K562 (cell line): Measurements from ENCODE around the gene SLFN14. TPM values are rescaled to one million over a fixed set of nuclear protein-coding genes. Genes with fewer than 3 reads are reported as not detected.
A peak's percentile ranks its signal among the peaks of the same experiment; 100 is the strongest.

Source experiments
- CEBPB ChIP-seq: fragments of 450-650 bp; IDR thresholded peaks from 2 replicates; pipeline ENCODE4 v1.6.1; 2016; ENCODE audit warnings: missing genetic modification characterization, missing compliant biosample characterization
- FIP1L1 ChIP-seq: fragments of 200-400 bp; formaldehyde crosslinking; IDR thresholded peaks from 2 replicates; pipeline ENCODE4 v1.6.1; 2018; ENCODE audit warnings: mild to moderate bottlenecking, low read depth, low read length; ENCODE audit not compliant: poor library complexity, severe bottlenecking
- HDAC1 ChIP-seq, 2 experiments: fragments of 450-650 bp; IDR thresholded peaks; 2 replicates each; pipeline ENCODE4 v1.6.1; 2016 to 2017; ENCODE audit warnings: inconsistent platforms in 1 of 2, mild to moderate bottlenecking in 1 of 2, moderate library complexity in 1 of 2
- KLF10 ChIP-seq: fragments of 250-450 bp; sonication (Bioruptor Pico); IDR thresholded peaks from 2 replicates; pipeline ENCODE4 v1.6.1; 2021; ENCODE audit warnings: matching md5 sums
- MYC ChIP-seq, 2 experiments: fragments of 250-450 bp in 1 of 2; sonication (Bioruptor Pico) in 1 of 2; IDR thresholded peaks; 2 replicates each; pipeline versions ENCODE4 v1.5.1 to v1.6.1; 2012 to 2021; ENCODE audit warnings: low read depth in 2 of 2, borderline replicate concordance in 1 of 2, improper control_type of control experiment in 1 of 2, low read length in 1 of 2, mild to moderate bottlenecking in 1 of 2, moderate library complexity in 1 of 2
- NFATC3 ChIP-seq: fragments of 450-650 bp; IDR thresholded peaks from 2 replicates; pipeline ENCODE4 v1.6.1; 2017; ENCODE audit warnings: mild to moderate bottlenecking
- NR1H2 ChIP-seq: sonication (generic); formaldehyde crosslinking; IDR thresholded peaks from 2 replicates; pipeline ENCODE4 v1.4.0; 2020; ENCODE audit warnings: mild to moderate bottlenecking, missing genetic modification reagents
- NR2F6 ChIP-seq: fragments of 450-650 bp; formaldehyde crosslinking; IDR thresholded peaks from 2 replicates; pipeline ENCODE4 v1.4.0; 2020; ENCODE audit warnings: mild to moderate bottlenecking
- RB1 ChIP-seq: fragments of 450-650 bp; IDR thresholded peaks from 2 replicates; pipeline ENCODE4 v1.6.1; 2017; ENCODE audit warnings: low read depth, mild to moderate bottlenecking
- SAP30 ChIP-seq: fragments of 200-600 bp; sonication (generic); IDR thresholded peaks from 2 replicates; pipeline ENCODE4 v1.6.1; 2012; ENCODE audit warnings: borderline replicate concordance, low read depth, mild to moderate bottlenecking, moderate library complexity, low read length, control low read depth, inconsistent platforms; ENCODE audit not compliant: insufficient read depth, poor library complexity, severe bottlenecking
- SIRT6 ChIP-seq: IDR thresholded peaks from one replicate; pipeline ENCODE4 v1.6.1; 2012; ENCODE audit warnings: low read depth, mild to moderate bottlenecking, control low read depth, inconsistent platforms, low read length, moderate library complexity
- SRSF3 ChIP-seq: fragments of 200-400 bp; formaldehyde crosslinking; IDR thresholded peaks from 2 replicates; pipeline ENCODE4 v1.6.1; 2016; ENCODE audit warnings: mild to moderate bottlenecking, low read length, moderate library complexity; ENCODE audit not compliant: insufficient read depth
- TRIM24 ChIP-seq, 2 experiments: fragments of 450-650 bp; IDR thresholded peaks; 2 replicates each; pipeline ENCODE4 v1.6.1; 2016
- ZEB2 ChIP-seq: fragments of 450-650 bp; IDR thresholded peaks from 2 replicates; pipeline ENCODE4 v1.6.1; 2016
- ZNF232 ChIP-seq: sonication (generic); formaldehyde crosslinking; IDR thresholded peaks from 2 replicates; pipeline ENCODE4 v1.8.0; 2022; ENCODE audit warnings: mild to moderate bottlenecking, missing genetic modification reagents
- ZNF431 ChIP-seq: sonication (generic); formaldehyde crosslinking; IDR thresholded peaks from 2 replicates; pipeline ENCODE4 v1.8.0; 2022; ENCODE audit warnings: mild to moderate bottlenecking, missing genetic modification reagents
- polyA plus RNA-seq, 8 experiments: library from polyadenylated mRNA; depleted of rRNA in 4 of 8; stranded (reverse) in 5 of 8; unstranded in 3 of 8; fragments of >200 nt; fragmentation: Nextera tagmentation in 2 of 8; fragmentation: Illumina TruSeq in 1 of 8; extraction: Ambion mirVana in 2 of 8; extraction: Trizol in 1 of 8; gene quantifications; 2 replicates each; pipeline versions ENCODE4 v1.2.1 to v1.2.3, GENCODE V29; 2011 to 2014; ENCODE audit warnings: inconsistent platforms in 1 of 8, missing spikeins in 1 of 8
- total RNA-seq, 7 experiments: library from RNA; depleted of rRNA in 6 of 7; stranded (reverse); fragments of >200 nt in 6 of 7; fragmentation: Illumina TruSeq in 2 of 7; extraction: Trizol in 2 of 7; gene quantifications; 2 replicates each; pipeline versions ENCODE4 v1.2.1 to v1.2.3, GENCODE V29; 2011 to 2021; ENCODE audit warnings: low replicate concordance in 1 of 7
- TF ChIP-seq, protein P1 (sequence below): sonication (generic); formaldehyde crosslinking; IDR thresholded peaks from 2 replicates; pipeline ENCODE4 v1.4.0; 2020; ENCODE audit warnings: mild to moderate bottlenecking, missing genetic modification reagents
- TF ChIP-seq, protein P2 (sequence below): sonication (generic); formaldehyde crosslinking; IDR thresholded peaks from 2 replicates; pipeline ENCODE4 v1.8.0; 2022; ENCODE audit warnings: mild to moderate bottlenecking, low read depth, missing genetic modification reagents
- TF ChIP-seq, protein P3 (sequence below), 2 experiments: fragments of 200-800 bp in 1 of 2; sonication (Bioruptor generic) in 1 of 2; sonication (generic) in 1 of 2; formaldehyde crosslinking in 1 of 2; IDR thresholded peaks in 1 of 2; conservative IDR thresholded peaks in 1 of 2; 2 replicates each; pipeline versions ENCODE4 v1.5.0 to v1.6.1; 2016 to 2020; ENCODE audit warnings: missing compliant biosample characterization in 1 of 2, missing genetic modification characterization in 1 of 2, missing genetic modification reagents in 1 of 2
- TF ChIP-seq, protein P4 (sequence below): IDR thresholded peaks from 2 replicates; pipeline ENCODE4 v1.6.1; 2012; ENCODE audit warnings: low read depth, low read length, improper control_type of control experiment, borderline replicate concordance

Gene SLFN14
- total and polyA plus RNA-seq, 9 of the 15 experiments (the other 6 are each of a cell fraction or from before 2014, with no cell fraction given): 1.3 to 4.3 (median 3.1) TPM

DNA sequence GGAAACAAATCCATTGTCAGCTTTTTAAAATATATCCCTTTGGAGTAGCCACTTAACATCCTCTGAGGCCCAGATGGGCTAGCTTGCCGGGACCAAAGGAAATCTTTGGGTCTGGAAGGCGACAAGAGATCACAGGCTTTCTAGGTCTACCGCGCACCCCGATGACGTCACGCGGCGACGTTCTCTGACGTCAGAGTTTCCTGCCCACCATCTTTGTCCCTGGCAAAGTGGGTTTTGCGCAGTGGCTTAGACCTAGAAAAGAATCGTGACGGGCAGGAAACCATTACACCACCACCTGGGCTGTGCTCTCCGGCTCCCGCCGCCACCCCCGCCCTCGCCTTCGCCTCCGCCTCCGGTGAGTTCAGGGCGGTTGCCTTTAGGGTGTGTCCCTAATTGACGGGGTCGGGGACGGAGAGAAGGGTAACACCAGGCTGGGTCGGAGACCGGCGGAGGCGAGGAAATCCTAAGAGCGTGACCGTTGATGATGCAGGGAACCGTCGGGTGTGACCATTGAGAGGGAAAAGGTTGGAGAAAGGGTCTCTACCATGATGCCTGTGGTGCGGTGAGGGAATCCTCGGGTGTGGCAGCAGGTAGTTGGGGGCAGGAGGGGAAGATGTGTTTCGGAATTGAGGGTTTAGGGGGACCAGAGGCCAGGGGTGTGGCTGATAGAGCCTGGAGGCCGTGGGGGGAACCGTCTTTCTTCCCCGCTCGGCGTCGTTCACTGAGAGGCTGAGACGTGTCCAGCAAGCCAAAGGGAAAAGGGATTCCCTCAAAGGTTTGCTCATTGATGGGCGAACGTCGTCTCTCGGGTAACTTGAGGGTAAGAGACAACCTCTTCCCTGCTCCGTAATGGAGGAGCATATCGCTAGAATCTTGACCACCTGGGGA is 26.7 kb upstream of the SLFN14 start, which contains the start of gene AP2B1 (continued):
- TF ChIP-seq SAP30 (peak; percentile 13), ZNF431 (0 out of 2 replicates have a peak, but pooled peaks have one; percentile 52), MYC (IDR thresholded peaks at IDR 0.05; ENCODE audit: low read depth, low read length) (peak; percentile 86), MYC (CRISPR knock-in tag; IDR thresholded peaks at IDR 0.05; ENCODE audit: borderline replicate concordance, low read depth) (0 out of 2 replicates have a peak, but pooled peaks have one; percentile 54), NR2F6 (CRISPR knock-in tag) (no peak), CEBPB (tag) (peak; percentile 87), TRIM24 (IDR thresholded peaks at IDR 0.05) (peak in 1 of 2 experiments; percentile 86; a peak in 2 of 4 replicates), KLF10 (CRISPR knock-in tag) (no peak), NR1H2 (CRISPR knock-in tag) (no peak), NFATC3 (no peak), HDAC1 (IDR thresholded peaks at IDR 0.05) (peak in 1 of 2 experiments; percentile 82; a peak in 2 of 4 replicates), ZEB2 (peak; percentile 80), SIRT6 (no peak), SRSF3 (no peak), FIP1L1 (no peak), RB1 (peak; percentile 74), ZNF232 (CRISPR knock-in tag) (no peak)
- TF ChIP-seq, protein P1, sequence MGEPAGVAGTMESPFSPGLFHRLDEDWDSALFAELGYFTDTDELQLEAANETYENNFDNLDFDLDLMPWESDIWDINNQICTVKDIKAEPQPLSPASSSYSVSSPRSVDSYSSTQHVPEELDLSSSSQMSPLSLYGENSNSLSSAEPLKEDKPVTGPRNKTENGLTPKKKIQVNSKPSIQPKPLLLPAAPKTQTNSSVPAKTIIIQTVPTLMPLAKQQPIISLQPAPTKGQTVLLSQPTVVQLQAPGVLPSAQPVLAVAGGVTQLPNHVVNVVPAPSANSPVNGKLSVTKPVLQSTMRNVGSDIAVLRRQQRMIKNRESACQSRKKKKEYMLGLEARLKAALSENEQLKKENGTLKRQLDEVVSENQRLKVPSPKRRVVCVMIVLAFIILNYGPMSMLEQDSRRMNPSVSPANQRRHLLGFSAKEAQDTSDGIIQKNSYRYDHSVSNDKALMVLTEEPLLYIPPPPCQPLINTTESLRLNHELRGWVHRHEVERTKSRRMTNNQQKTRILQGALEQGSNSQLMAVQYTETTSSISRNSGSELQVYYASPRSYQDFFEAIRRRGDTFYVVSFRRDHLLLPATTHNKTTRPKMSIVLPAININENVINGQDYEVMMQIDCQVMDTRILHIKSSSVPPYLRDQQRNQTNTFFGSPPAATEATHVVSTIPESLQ (CRISPR knock-in tag): no peak; the same call in 1 of the 2 replicates
- TF ChIP-seq, protein P2, sequence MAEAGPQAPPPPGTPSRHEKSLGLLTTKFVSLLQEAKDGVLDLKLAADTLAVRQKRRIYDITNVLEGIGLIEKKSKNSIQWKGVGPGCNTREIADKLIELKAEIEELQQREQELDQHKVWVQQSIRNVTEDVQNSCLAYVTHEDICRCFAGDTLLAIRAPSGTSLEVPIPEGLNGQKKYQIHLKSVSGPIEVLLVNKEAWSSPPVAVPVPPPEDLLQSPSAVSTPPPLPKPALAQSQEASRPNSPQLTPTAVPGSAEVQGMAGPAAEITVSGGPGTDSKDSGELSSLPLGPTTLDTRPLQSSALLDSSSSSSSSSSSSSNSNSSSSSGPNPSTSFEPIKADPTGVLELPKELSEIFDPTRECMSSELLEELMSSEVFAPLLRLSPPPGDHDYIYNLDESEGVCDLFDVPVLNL (CRISPR knock-in tag): no peak
- TF ChIP-seq, protein P3, sequence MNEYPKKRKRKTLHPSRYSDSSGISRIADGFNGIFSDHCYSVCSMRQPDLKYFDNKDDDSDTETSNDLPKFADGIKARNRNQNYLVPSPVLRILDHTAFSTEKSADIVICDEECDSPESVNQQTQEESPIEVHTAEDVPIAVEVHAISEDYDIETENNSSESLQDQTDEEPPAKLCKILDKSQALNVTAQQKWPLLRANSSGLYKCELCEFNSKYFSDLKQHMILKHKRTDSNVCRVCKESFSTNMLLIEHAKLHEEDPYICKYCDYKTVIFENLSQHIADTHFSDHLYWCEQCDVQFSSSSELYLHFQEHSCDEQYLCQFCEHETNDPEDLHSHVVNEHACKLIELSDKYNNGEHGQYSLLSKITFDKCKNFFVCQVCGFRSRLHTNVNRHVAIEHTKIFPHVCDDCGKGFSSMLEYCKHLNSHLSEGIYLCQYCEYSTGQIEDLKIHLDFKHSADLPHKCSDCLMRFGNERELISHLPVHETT (CRISPR knock-in tag; conservative IDR thresholded peaks at IDR 0.05 in 1 of 2, IDR thresholded peaks at IDR 0.05 in 1 of 2): peak in 1 of 2 experiments; percentile 64; a peak in 1 of 4 replicates
- TF ChIP-seq, protein P4, sequence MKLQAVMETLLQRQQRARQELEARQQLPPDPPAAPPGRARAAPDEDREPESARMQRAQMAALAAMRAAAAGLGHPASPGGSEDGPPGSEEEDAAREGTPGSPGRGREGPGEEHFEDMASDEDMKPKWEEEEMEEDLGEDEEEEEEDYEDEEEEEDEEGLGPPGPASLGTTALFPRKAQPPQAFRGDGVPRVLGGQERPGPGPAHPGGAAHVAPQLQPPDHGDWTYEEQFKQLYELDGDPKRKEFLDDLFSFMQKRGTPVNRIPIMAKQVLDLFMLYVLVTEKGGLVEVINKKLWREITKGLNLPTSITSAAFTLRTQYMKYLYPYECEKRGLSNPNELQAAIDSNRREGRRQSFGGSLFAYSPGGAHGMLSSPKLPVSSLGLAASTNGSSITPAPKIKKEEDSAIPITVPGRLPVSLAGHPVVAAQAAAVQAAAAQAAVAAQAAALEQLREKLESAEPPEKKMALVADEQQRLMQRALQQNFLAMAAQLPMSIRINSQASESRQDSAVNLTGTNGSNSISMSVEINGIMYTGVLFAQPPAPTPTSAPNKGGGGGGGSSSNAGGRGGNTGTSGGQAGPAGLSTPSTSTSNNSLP: no peak
